Progenitor cell of endocrine pancreas (in vitro differentiated cells): ENCODE measurements around the gene UTP14A. TPM values are rescaled to one million over a fixed set of nuclear protein-coding genes. Genes with fewer than 3 reads are reported as not detected.

Source experiments
- DNase-seq: peaks from one replicate; pipeline ENCODE4 v3.0.0; 2021; ENCODE audit warnings: low spot score; ENCODE audit not compliant: unreplicated experiment
- H3K27ac Mint-ChIP-seq: 2 replicates; pipeline ENCODE4 v1.8.0; 2021; ENCODE audit warnings: mild to moderate bottlenecking, moderate library complexity, mixed read lengths
- H3K27me3 Mint-ChIP-seq: 2 replicates; pipeline ENCODE4 v1.8.0; 2021; ENCODE audit warnings: mixed read lengths
- H3K36me3 Mint-ChIP-seq: 2 replicates; pipeline ENCODE4 v1.8.0; 2022; ENCODE audit warnings: mixed read lengths; ENCODE audit not compliant: insufficient read depth
- H3K4me1 Mint-ChIP-seq: 2 replicates; pipeline ENCODE4 v1.8.0; 2021; ENCODE audit warnings: low read depth, mixed read lengths
- H3K4me3 Mint-ChIP-seq: 2 replicates; pipeline ENCODE4 v1.8.0; 2021; ENCODE audit warnings: low read depth, mild to moderate bottlenecking, moderate library complexity, mixed read lengths
- H3K9me3 Mint-ChIP-seq: 2 replicates; pipeline ENCODE4 v1.8.0; 2021; ENCODE audit warnings: low read depth, mixed read lengths
- total RNA-seq: library from RNA; stranded (reverse); gene quantifications from 2 replicates; pipeline ENCODE4 v1.2.1, GENCODE V29; 2021
- TF ChIP-seq, protein P1 (sequence below): fragments of 200-600 bp; sonication (generic); IDR thresholded peaks from one replicate; pipeline ENCODE4 v1.5.0; 2021; ENCODE audit warnings: antibody characterized with exemption, mild to moderate bottlenecking; ENCODE audit not compliant: unreplicated experiment

Gene UTP14A
- total RNA-seq, 1 donor from 2014 or later, result 18.1 TPM

DNA sequence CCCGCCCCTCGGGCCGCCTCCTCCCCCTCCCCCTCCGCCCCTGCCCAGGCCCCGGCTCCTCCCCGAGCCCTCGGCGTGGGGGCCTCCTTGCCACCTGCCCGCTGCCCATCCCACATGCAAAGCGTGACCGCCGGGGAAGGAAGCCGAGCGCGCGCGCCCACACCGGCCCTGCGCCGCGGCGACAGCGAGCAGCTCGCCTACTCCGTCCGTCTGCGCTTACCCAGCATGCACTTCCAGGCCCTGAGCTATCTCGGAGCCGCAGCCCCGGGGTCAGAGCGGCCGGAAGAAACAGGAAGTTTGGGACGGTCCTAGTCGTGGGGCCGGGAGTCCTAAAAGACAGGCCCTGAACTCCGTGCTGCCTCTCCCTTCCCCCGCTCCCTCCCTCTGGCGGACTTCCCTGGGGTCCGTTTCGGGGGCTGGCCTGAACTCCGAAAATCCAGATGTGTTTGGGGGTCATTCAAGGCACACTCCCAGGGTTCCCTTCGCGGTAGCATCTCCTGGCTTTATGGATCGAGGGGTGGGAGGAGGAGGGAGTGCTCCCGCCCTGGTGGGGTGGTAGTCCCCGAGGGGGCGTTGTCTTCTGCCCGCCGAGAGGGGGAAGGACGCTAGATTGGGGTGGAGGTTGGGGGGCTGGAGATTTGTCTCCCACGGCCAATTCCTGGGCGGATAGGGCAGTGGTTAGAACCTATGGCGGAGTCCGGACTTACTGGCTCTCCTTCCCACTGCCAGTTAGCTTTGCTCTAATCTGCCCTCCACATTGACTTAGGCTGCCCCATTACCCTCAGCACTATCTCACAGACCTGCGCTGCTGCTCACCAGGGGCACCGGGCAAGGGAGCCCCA is 51.5 kb downstream of the UTP14A start:
- H3K36me3 Mint-ChIP-seq, result no peaks in the 10 kb centered on the region
- H3K4me3 Mint-ChIP-seq, result peak overlapping the region; percentile 62
- H3K27me3 Mint-ChIP-seq, result peaks cover 37% of the 10 kb centered on the region
- H3K27ac Mint-ChIP-seq, result no peak overlapping the region
- TF ChIP-seq, protein P1, sequence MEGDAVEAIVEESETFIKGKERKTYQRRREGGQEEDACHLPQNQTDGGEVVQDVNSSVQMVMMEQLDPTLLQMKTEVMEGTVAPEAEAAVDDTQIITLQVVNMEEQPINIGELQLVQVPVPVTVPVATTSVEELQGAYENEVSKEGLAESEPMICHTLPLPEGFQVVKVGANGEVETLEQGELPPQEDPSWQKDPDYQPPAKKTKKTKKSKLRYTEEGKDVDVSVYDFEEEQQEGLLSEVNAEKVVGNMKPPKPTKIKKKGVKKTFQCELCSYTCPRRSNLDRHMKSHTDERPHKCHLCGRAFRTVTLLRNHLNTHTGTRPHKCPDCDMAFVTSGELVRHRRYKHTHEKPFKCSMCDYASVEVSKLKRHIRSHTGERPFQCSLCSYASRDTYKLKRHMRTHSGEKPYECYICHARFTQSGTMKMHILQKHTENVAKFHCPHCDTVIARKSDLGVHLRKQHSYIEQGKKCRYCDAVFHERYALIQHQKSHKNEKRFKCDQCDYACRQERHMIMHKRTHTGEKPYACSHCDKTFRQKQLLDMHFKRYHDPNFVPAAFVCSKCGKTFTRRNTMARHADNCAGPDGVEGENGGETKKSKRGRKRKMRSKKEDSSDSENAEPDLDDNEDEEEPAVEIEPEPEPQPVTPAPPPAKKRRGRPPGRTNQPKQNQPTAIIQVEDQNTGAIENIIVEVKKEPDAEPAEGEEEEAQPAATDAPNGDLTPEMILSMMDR, result no peak
- peaks cover 11% of the 10 kb centered on the region for H3K4me1 Mint-ChIP-seq
- peak; percentile 25 for DNase-seq
- peaks cover 10% of the 10 kb centered on the region for H3K9me3 Mint-ChIP-seq

- Mint-ChIP-seq H3K27me3 (peaks cover 34% of the 10 kb centered on the region), H3K27ac (no peak overlapping the region), H3K36me3 (no peaks in the 10 kb centered on the region), H3K4me1 (peaks cover 8% of the 10 kb centered on the region), H3K9me3 (peaks cover 10% of the 10 kb centered on the region), H3K4me3 (peak overlapping the region; percentile 62)
- no peak for DNase-seq
- TF ChIP-seq, protein P1, result no peak
Observed at GRCh38 chrX:129958083-129958465, 52.1 kb downstream of the UTP14A start.

- peaks cover 32% of the 10 kb centered on the region for H3K27me3 Mint-ChIP-seq
- TF ChIP-seq, protein P1, result no peak
- peaks cover 10% of the 10 kb centered on the region for H3K9me3 Mint-ChIP-seq
- H3K4me3 Mint-ChIP-seq, result no peak overlapping the region
- DNase-seq, result no peak
- peaks cover 8% of the 10 kb centered on the region for H3K4me1 Mint-ChIP-seq
- H3K27ac Mint-ChIP-seq, result no peak overlapping the region
- no peaks in the 10 kb centered on the region for H3K36me3 Mint-ChIP-seq
Observed at GRCh38 chrX:129958814-129959492, 53.0 kb downstream of the UTP14A start.

DNA sequence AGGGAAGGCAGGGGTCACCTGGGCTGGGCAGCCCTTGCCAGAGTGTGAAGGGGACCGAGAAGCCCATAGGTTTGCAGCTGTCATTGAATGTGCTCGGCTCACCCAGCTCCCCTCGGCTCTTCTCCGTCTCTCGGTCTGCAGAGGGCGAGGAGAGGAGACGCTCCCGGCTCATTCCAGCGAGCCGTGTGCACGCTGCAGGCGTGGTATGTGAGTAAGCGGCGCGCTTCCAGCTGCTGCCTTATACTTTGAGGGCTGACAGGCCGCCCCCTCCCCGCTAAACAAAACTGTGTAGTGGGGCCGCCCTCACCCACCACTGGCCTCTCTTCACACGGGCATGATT is 53.5 kb downstream of the UTP14A start:
- Mint-ChIP-seq H3K4me3 (no peak overlapping the region), H3K27ac (no peak overlapping the region), H3K4me1 (peaks cover 8% of the 10 kb centered on the region), H3K36me3 (no peaks in the 10 kb centered on the region), H3K27me3 (peaks cover 32% of the 10 kb centered on the region), H3K9me3 (peaks cover 10% of the 10 kb centered on the region)
- no peak for DNase-seq
- TF ChIP-seq, protein P1, result no peak

GRCh38 chrX:129961180-129962083 is 55.5 kb downstream of the UTP14A start:
- Mint-ChIP-seq H3K27me3 (peaks cover 25% of the 10 kb centered on the region), H3K4me1 (peaks cover 8% of the 10 kb centered on the region), H3K27ac (no peak overlapping the region), H3K36me3 (no peaks in the 10 kb centered on the region), H3K4me3 (peak overlapping the region; percentile 64), H3K9me3 (peaks cover 7% of the 10 kb centered on the region)
- peak; percentile 27 for DNase-seq
- TF ChIP-seq, protein P1, result no peak
